Psoas muscle (tissue), 8 donors: ENCODE measurements around the gene CD226. TPM values are rescaled to one million over a fixed set of nuclear protein-coding genes. Genes with fewer than 3 reads are reported as not detected.

Experiments used
- ATAC-seq, 4 donors: fragments of 200-7000 bp; cut with Tn5 transposase; one replicate each; pipeline ENCODE4 v1.9.1; 2020; ENCODE audit warnings: moderate library complexity in 3 of 4, mild to moderate bottlenecking in 2 of 4
- DNase-seq, 2 donors: peaks; one replicate each; pipeline ENCODE4 v3.0.0-alpha.2; 2020
- H3K27ac ChIP-seq: fragments of 200-600 bp; one replicate; pipeline ENCODE4 v1.8.0; 2022
- H3K27me3 ChIP-seq, 3 donors: fragments of 200-600 bp in 1 of 3; one replicate each; pipeline versions ENCODE4 v1.6.1 to v1.8.0; 2013 to 2022; ENCODE audit warnings: low read length in 2 of 3, mild to moderate bottlenecking in 2 of 3, moderate library complexity in 1 of 3; ENCODE audit not compliant: insufficient read depth in 3 of 3
- H3K36me3 ChIP-seq, 2 donors: fragments of 200-600 bp in 1 of 2; one replicate each; pipeline versions ENCODE4 v1.6.1 to v1.8.0; 2013 to 2022; ENCODE audit warnings: low read depth in 1 of 2, mild to moderate bottlenecking in 1 of 2, moderate library complexity in 1 of 2; ENCODE audit not compliant: insufficient read depth in 1 of 2
- H3K4me1 ChIP-seq: fragments of 200-600 bp; one replicate; pipeline ENCODE4 v1.8.0; 2022
- H3K4me3 ChIP-seq: fragments of 200-600 bp; one replicate; pipeline ENCODE4 v1.8.0; 2022; ENCODE audit warnings: mild to moderate bottlenecking
- H3K9me3 ChIP-seq: fragments of 200-600 bp; one replicate; pipeline ENCODE4 v1.8.0; 2022
- WGBS, 3 donors: extraction: QIAGEN DNeasy Blood & Tissue Kit; methylation state at CpG; one replicate each; pipeline versions ENCODE4 v1.1.6 to v1.1.7; 2013; 5-methylcytosine and 5-hydroxymethylcytosine counted together
- intact Hi-C, 2 donors: fragments of 100-400 bp; cut with DNase I; formaldehyde crosslinking; loops; one replicate each; pipeline versions ENCODE4 v1.11.0 to v1.14.2; 2022
- polyA plus RNA-seq, 3 donors: library from polyadenylated mRNA; stranded (reverse); fragments of 200-250 nt; gene quantifications; one replicate each; pipeline ENCODE4 v1.2.3, GENCODE V29; 2013
- total RNA-seq, 4 donors: library from RNA; stranded (reverse); fragmentation: NEBNext Ultra II Directional in 2 of 4; extraction: Animal tissue kit (Norgen Biotek cat#: 25700) in 2 of 4; gene quantifications; one replicate each; pipeline versions ENCODE4 v1.2.1 to v1.2.4, GENCODE V29; 2021 to 2023
- TF ChIP-seq, protein P1 (sequence below): fragments of 200-600 bp; IDR thresholded peaks from one replicate; pipeline ENCODE4 v1.8.0; 2022; ENCODE audit warnings: antibody characterized with exemption
- donor health status: healthy with polysubstance abuse.
- donor health status: DM: no; HTN: no; CAD: no; lungs with moderate emphysema.
- donor health status: Bipolar disorder and iron deficiency.
- donor health status: healthy.
- donor health status: DM: yes; HTN: yes; CAD: no.
- donor health status: DM: no; HTN: no; CAD: no.
- donor health status: DM: no; HTN: no; CAD: no.
- donor health status: DM: yes; HTN: yes; CAD: no.

CD226 gene
- total and polyA plus RNA-seq, 7 donors = 0.06 to 1.8 (median 0.27) TPM

DNA sequence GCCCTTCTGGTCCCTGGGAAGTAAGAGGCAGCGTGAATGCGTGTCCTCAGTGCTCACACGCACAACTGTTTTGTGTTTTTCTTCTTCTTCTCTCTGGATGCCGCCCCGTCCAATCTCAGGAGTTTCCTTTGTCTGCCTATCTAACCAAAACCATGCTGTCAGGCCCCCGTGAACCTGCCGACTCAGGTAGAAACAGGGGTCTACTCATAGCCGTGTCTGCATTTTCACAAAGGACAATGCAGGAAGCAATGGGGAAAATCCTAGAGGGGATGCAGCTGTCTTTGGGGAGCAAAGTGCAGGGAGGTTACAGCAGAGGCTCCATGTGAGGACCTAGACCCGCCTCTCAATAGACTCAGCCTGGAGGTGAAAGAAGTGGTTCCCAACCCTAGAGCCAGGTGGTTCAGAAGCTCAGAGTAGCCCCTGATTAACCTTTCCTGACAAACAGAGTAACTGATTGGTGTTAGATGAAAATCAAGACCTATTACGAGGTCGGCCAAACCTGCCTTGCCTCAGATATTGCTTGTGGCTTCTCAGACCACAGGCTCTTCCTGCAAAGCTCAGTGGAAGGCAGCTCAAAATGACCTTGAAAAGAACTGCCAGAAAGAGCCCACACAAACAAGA lies 49.3 kb downstream of the CD226 start:
- Histone ChIP-seq H3K27me3 (no peaks in the 10 kb centered on the region), H3K9me3 (no peaks in the 10 kb centered on the region), H3K36me3 (no peaks in the 10 kb centered on the region), H3K4me3 (no peak overlapping the region), H3K27ac (no peak overlapping the region), H3K4me1 (no peaks in the 10 kb centered on the region)
- WGBS, 3 donors = 73 to 80% (median 76%) methylated on average over 11 of the region's 11 CpGs
- intact Hi-C loops = no loop called here
- DNase-seq = no peak
- no peak for ATAC-seq
- TF ChIP-seq, protein P1, sequence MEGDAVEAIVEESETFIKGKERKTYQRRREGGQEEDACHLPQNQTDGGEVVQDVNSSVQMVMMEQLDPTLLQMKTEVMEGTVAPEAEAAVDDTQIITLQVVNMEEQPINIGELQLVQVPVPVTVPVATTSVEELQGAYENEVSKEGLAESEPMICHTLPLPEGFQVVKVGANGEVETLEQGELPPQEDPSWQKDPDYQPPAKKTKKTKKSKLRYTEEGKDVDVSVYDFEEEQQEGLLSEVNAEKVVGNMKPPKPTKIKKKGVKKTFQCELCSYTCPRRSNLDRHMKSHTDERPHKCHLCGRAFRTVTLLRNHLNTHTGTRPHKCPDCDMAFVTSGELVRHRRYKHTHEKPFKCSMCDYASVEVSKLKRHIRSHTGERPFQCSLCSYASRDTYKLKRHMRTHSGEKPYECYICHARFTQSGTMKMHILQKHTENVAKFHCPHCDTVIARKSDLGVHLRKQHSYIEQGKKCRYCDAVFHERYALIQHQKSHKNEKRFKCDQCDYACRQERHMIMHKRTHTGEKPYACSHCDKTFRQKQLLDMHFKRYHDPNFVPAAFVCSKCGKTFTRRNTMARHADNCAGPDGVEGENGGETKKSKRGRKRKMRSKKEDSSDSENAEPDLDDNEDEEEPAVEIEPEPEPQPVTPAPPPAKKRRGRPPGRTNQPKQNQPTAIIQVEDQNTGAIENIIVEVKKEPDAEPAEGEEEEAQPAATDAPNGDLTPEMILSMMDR = no peak

GRCh38 chr18:69897397-69898108 lies 50.1 kb downstream of the CD226 start:
- intact Hi-C loops = no loop called here
- TF ChIP-seq, protein P1 = no peak
- DNase-seq (no peak), ATAC-seq (no peak)
- Histone ChIP-seq H3K4me1 (no peaks in the 10 kb centered on the region), H3K27me3 (no peaks in the 10 kb centered on the region), H3K9me3 (no peaks in the 10 kb centered on the region), H3K4me3 (no peak overlapping the region), H3K27ac (no peak overlapping the region), H3K36me3 (no peaks in the 10 kb centered on the region)
- WGBS, 3 donors = 87 to 89% (median 87%) methylated on average over 7 of the region's 7 CpGs

GRCh38 chr18:69895066-69896047 lies 52.3 kb downstream of the CD226 start:
- Histone ChIP-seq H3K9me3 (no peaks in the 10 kb centered on the region), H3K27ac (no peak overlapping the region), H3K4me1 (no peaks in the 10 kb centered on the region), H3K27me3 (no peaks in the 10 kb centered on the region), H3K36me3 (no peaks in the 10 kb centered on the region), H3K4me3 (no peak overlapping the region)
- ATAC-seq (no peak), DNase-seq (no peak)
- TF ChIP-seq, protein P1 = no peak
- WGBS, 3 donors = 86 to 88% (median 87%) methylated on average over 19 of the region's 19 CpGs
- intact Hi-C loops = no loop called here

- no peak for ATAC-seq
These were observed 53.2 kb downstream of the CD226 start for GRCh38 chr18:69894467-69894866.

More at GRCh38 chr18:69894467-69894866, 53.2 kb downstream of the CD226 start:
- TF ChIP-seq, protein P1 = no peak
- Histone ChIP-seq H3K27me3 (no peaks in the 10 kb centered on the region), H3K4me1 (no peaks in the 10 kb centered on the region), H3K4me3 (no peak overlapping the region), H3K9me3 (no peaks in the 10 kb centered on the region), H3K27ac (no peak overlapping the region), H3K36me3 (no peaks in the 10 kb centered on the region)
- intact Hi-C loops = no loop called here
- DNase-seq = no peak
- 83 to 84% (median 83%) methylated on average over 2 of the region's 2 CpGs for WGBS, 3 donors
